HG03103 (cell line): ENCODE data around the gene C6orf58.

ENCODE experiments used
- ATAC-seq: cut with Tn5 transposase; IDR thresholded peaks from one replicate; pipeline ENCODE4 v1.9.1; 2021; ENCODE audit warnings: low read depth; ENCODE audit not compliant: unreplicated experiment

C6orf58 gene

DNA sequence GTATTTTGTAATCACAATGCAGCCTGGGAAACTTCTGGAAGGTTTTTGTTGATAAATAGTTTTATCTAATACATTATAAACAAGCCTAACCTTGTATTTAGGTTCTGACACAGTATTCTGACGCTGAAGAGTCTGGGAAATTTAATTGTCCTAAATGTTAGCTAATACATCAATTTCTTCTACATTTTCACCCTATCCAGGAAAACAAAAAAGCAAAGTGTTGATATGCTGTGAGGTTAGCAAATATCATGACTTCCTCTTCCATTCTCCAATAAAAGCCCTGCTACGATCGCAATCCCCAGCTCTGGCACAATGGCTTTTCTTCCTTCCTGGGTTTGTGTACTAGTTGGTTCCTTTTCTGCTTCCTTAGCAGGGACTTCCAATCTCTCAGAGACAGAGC lies at the start of gene C6orf58:
Gene C6orf58, plus strand, starts transcription at position 301 of the 400 bp plus-strand sequence. Its CDS starts 12 bp downstream, at position 313.
- ATAC-seq: no peak

DNA sequence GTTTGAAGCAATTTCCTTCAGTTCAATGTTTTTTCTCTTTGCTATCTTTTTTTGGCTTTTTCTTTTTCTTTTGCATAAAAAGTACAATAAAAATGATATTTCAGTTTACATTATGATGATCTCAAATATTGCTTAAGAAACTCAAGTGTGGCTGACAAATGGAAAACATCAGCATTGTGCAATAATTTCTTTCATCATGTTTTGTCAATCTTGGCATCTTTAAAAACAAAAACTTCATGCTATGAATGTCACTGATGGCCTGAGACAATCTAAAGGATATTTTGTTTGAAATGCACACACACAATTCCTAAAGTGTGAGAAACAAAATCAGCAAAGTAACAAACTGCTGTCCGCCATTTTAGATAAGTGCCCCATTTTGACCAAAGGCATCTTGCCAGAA lies 44.0 kb upstream of the C6orf58 start:
- no peak for ATAC-seq

DNA sequence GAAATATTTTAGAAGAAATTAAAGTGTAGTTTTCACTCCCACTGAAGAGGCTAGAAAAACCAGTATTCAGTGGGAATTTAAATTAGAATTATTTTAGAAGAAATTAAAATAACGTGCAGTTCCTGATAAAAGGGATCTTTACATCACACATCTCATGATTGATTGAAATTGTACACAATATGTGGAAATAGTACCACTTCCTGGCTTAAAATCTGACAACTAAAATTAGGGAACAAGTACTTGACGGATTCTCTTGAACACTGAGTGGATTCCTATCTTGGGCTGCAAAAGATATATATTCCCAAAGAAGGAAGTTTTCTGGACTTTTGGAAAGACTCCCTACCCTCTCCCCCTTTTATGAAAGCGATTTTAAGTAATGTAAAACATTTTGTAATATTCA lies 43.2 kb upstream of the C6orf58 start:
- no peak for ATAC-seq

DNA sequence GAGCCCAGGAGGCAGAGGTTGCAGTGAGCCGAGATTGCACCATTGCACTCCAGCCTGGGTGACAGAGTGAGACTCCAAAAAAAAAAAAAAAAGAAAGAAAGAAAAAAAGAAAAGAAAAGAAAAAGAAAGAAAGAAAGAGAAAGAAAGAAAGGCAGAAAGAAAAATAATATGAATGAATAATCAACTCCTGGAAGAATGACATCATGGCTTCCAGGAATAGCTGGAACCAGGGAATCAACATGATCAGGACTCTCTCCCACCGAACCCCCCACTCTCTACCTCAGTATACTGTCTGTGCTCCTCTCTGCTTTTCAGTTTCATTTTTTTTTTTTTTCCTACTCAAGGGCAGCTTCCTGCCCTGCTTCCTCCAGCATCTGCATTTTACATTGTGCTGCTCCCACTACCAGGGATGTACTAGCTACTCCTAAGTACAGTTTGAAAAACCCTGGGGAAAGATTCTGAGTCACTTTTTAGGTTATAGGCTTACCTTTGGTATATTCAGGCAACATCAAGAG lies 38.2 kb upstream of the C6orf58 start:
- no peak for ATAC-seq

DNA sequence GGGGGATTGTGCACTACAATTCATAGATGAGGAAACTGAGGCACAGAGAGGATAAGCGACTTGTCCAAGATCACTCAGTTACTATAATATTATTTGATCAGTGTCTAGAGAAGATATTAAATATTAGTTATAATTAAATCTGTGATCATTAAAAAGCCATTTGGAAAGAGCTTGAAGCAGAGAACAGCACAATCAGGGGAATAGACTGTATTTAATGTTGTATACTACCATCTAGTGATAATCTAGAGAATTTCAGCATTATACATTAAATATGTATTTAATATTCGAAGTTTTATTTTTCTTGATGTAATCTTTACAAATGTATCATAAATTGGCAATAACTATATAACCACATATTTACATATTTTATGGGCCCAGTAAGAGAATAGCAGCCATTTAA lies 37.7 kb upstream of the C6orf58 start:
- peak; percentile 46 for ATAC-seq

DNA sequence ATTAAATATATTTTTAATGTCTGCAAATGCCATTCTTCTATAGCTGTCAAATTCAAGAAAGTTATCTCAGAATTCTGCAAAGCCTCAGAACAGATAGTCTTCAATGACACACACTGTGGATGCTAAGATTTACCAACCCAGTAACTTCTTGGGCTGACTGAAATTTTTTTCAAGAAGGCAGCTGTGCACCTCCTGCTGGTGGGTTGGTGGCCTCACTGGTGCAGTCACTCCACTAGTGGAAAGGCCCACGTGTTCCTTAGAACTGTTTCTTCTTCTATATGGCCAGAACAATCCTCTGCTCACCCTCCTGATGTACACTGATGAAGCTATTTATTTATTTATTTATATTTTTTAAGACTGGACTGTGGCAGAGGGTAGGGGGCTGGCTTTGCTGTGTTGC lies 29.8 kb upstream of the C6orf58 start:
- no peak for ATAC-seq

DNA sequence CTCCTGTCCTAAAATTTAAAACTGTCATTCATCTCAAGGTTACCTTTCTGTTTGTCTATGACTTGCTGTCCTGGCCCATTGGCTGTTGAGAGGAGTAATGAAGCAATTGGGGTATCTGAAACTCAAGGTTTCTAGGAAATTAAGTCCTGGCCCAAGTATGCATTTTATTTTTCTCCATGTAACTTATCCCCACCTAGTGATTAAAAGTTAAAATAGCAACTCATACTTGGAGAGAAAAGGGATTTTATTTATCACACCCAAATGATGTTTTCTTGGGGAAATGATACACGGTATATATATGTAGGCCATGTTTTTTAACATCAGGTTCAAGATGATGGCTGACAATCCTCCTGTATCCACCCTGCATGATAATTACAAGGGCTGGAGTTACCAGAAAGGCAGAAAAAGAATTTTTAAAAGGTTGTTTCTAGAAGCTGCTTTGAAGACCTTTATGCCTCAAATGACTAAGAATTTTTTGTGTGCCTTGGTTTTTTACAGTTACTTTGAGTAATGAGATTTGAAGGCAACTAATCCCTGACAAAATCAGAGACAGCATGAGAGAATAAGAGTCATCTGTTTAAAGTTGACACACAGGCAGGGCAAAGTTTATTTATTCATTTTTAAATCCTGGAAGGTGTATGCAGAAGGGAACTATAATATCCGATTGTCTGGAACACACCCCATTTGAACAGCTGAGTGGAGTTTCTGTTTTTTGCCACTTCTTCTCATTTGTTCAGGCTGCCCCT lies 28.9 kb upstream of the C6orf58 start:
- ATAC-seq: no peak

DNA sequence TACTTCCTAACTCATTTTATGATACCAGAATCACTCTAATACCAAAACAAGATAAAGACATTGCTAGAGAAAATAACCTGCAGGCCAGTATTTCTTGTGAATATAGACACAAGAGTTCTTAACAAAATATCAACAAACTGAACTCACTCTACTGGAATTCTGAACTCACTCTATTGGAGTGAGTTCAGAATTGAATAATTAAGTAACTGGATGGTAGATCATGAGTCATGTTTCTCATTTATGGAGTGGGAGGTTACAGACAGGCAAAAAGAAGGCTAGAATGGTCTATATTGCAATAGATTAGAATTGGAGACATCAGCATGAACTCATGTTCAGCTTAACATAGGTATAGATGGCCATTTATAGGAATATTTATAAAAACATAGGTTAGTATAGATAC lies 26.6 kb upstream of the C6orf58 start:
- ATAC-seq: no peak

DNA sequence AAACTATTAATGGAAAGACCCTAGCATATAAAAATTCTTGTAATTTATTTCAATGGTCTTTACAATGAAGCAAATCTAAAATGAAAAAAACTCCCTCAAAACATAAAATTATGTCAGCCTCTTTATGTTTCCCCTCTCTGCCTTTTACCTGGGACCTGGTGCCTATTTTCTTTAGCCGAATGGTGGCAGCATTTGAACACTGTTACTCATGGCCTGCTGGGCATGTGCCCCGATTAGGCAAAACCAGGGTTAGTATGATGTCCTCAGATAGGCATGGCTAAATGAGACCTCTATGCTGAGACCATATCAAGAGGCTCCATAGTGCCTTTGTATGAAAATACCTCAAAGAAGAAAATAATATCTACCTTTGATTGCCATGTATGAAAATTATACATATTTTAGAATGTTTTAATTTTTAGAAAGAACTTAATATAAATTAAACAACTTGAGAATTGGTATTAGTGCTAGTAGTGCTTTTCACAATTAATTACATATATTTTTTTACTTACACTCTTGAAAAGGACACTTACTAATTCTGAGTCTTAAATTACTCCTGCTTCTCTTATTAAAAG lies 22.5 kb upstream of the C6orf58 start:
- no peak for ATAC-seq

DNA sequence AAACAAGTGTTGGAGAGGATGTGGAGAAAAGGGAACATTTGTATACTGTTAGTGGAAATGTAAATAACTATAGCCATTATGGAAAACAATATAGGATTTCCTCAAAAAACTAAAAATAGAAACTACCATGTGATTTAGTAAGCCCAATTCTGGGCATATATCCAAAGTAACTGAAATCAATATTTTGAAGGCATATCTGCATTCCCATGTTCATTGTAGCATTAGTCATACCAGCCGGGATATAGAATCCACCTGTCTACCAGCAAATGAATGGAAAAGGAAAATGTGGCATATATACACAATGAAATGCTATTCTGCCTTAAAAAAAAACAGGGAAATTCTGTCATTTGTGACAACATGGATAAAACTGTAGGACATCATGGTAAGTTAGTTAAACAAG lies 15.3 kb upstream of the C6orf58 start:
- ATAC-seq: no peak

DNA sequence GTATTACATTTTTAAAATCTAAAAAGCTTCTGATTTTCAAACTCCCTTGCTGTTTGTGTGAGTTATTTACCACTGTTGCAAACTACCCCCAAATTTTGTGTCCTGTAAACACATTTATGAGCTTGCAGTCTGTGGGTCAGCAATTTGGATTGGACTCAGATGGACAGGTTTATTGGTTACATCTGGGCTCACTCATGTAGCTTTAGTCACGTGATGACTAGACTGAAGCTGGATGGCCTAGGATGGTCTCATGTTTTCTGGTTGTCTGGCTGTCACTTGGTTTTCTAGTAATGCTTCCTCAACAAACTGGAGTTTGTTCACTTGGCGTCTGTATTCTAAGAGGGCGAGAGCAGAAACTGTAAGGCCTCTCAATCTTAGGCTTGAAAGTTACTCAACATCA lies 12.2 kb upstream of the C6orf58 start:
- no peak for ATAC-seq

DNA sequence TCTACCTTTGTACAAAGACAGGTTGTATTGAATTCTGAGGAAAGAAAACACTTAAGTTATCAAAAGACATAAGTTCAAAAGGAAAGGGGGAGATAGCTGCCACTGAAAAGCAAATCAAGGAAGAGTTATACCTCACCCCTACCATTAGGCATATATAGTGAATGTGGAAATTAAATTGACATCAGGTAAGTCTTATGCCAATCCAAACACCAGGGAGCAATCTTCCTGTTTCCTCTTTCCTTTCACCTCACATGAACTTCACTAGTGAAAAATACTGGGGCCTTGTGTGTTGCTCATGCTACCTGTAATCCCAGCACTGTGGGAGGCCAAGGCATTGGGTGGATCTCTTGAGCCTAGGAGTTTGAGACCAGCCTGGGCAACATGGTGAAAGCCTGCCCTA lies 10.9 kb upstream of the C6orf58 start:
- no peak for ATAC-seq

DNA sequence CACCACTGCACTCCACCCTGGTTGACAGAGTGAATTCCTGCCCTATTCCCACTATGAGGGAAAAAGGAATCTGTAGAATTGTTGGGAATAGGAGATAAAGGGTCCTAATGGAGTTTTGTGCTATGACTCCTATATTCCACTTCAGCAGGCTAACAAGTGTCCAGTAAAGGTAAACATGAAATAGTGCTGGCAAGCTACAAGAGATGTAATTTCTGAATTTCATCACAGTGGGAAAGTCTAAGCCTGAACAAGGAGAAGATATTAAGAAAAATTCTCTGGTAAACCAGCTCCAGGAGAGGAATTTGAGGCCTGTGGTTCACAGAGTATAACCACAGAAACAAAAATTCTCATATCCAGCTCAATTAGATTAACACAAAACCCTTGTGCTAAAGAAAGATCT lies 10.3 kb upstream of the C6orf58 start:
- no peak for ATAC-seq

DNA sequence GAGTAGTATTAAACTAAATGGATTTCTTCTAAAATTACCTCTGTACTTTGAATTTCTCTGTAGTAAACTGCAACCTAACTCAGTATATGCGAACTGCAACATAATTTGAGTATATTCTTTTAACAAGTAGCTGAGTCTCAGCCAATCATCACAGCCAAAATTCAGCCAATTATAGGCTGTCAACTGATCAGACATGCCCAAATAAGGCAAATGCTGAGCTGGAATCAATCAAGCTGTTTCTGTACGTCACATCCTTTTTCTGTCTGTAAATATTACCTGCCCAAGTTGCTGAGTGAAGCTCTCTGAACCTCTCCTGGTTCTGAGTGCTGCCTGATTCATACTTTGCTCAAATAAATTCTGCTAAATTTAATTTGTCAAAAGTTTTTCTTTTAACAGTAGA lies 9.5 kb upstream of the C6orf58 start:
- no peak for ATAC-seq

DNA sequence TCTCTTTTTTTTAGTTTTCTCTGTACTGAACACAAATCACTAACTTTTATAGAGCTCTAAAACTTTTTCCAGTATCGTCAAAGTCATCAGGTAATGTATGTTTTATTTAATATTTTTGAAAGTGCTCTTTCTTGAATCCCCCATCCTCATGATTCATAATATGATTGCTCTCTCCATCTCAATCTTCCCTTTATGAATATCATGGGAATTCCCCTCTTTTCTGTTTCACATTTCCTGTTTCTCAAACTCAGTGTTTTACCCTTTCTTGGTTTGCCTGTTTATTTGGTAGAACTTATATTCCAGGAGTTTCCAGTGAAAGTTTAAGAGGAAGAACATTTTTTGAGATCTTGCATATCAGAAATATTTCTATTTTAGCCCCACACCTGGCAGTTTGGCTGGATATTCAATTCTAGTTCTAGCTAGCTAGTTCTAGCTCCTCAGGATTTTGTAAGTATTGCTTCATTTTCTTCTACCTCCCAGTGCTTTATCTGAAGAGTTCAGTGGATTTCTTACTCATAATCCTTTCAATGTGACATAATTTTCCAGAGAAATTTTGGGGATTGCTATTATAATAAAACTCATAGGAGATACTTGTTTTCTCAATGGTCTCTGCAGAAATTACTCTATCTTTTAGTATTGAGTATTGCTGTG lies 6.1 kb upstream of the C6orf58 start:
- peak; percentile 71 for ATAC-seq

DNA sequence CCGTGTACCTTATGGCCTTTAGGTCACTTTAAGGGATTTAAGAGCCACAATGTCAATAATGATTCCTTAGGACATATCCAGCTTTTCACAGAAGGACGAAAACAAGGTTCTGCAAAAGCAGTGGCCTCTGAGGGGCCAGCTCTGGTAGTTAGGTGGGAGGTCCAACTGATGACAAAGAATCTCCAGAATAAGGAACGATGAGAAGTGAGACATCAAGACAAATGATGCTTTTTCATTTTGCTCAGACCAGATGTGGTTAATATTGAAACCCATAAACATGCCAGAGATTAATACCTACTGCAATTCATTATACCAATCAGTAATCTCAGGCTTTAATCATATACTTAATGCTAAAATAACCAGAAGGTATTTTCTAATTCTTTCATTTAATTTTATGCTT lies 1.9 kb downstream of the C6orf58 start:
- ATAC-seq: no peak

DNA sequence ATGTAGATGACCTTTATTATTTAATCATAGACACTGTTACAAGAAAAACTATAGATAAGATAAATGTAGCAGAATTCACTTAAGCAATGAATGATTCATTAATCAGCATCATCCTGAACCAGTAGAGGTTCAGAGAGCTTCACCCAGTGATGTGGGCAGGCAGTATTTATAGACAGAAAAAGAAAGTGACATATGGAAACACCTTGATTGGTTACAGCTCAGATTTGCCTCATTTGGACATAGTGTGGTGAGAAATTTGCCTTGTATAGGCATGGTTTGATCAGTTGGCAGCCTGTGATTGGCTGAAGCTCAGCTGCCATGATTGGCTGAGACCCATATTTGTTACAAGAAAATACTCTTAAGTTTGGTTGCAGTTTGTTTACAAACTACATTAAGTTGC lies 4.6 kb downstream of the C6orf58 start:
- no peak for ATAC-seq

DNA sequence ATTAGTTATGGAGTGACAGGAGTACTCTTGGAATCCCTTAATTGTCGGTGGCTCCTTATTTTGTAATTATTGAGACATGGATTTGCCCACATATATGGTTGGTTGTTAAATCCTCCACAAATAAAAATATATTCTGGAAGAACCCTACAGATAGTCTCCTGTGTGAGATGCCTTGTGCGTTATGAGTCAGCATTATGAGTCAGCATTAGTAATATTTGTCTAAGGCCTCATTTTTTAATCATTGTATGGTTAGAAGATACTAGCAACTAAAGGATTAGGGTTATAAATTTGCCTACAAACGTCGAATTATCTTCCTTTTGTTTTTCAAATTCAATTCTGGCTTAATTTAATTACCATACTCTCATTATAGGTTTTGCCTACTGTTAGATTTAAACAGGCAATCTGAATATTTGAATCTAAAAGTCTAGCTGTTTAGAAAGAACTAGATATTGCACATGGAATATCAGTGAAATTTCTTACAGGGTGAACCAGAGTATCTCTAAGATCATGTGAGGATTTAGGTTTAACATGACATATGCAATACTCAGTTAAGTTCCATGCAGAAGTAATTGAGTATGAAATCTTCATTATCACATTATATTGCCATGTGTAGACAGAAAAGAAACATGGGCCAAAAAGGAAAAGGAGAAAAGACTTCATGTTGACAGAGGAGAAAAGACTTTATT lies 5.9 kb downstream of the C6orf58 start:
- ATAC-seq: no peak

DNA sequence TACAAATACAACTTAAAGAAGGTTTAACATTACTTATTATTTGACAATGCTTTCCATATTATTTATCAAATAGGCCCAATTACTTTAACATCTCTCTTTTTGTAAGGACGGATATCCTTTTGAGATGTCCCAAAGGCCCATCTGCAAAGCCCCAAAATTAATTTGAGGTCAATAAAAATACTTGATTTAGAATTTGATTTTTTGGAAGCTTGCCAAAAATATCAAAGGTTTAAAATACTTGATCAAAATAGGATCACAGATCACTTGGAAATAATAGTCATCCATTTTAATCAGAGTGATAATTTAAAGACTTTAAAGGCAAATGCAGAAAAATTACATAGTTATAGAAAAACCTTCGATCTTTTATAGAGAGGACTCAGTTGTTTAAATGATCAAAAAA lies 8.1 kb downstream of the C6orf58 start:
- ATAC-seq: no peak

DNA sequence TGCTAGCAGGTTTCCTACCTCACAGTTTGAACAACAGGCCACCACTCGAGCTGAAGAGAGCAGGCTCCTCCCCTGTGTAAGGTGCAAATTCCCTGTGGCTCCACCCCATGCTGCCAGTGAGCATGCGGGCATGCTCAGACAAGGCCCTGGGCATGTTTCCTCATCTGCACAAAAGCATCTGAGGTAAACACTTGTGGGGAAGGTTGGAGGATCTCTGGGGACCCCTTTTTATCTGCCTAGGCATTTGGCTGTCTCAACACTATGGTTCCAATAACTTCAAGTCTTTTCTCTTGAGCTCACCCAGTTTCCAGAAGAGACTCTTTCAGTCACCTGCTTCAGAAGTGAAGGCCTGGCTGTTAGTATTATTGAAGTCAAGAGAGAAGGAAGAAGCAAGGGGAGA lies 9.4 kb downstream of the C6orf58 start:
- ATAC-seq: no peak

DNA sequence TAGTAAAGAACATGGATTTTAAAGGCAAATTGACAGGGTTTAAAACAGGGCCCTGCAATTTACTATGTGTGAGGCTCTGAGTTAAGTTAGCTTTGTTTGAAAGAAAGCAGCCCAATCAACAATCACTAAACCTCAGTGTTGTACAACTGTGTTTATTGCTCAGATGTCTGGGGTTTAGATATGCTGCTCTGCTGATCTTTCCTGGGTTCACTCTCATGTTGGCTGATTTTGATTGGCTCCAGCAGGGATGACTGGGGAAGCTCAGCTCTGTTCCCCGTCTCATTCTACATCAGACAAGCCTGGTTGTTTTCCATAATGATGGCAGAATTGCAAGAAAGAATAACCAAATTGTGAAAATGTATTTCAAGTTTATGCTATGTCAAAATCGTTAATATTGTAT lies 10.9 kb downstream of the C6orf58 start:
- no peak for ATAC-seq
